Measurements from ENCODE around the gene PROP1. TPM values are rescaled to one million over a fixed set of nuclear protein-coding genes. Genes with fewer than 3 reads are reported as not detected.

The PROP1 gene
- total RNA-seq, 2 donors from 2014 or later, result not detected

DNA sequence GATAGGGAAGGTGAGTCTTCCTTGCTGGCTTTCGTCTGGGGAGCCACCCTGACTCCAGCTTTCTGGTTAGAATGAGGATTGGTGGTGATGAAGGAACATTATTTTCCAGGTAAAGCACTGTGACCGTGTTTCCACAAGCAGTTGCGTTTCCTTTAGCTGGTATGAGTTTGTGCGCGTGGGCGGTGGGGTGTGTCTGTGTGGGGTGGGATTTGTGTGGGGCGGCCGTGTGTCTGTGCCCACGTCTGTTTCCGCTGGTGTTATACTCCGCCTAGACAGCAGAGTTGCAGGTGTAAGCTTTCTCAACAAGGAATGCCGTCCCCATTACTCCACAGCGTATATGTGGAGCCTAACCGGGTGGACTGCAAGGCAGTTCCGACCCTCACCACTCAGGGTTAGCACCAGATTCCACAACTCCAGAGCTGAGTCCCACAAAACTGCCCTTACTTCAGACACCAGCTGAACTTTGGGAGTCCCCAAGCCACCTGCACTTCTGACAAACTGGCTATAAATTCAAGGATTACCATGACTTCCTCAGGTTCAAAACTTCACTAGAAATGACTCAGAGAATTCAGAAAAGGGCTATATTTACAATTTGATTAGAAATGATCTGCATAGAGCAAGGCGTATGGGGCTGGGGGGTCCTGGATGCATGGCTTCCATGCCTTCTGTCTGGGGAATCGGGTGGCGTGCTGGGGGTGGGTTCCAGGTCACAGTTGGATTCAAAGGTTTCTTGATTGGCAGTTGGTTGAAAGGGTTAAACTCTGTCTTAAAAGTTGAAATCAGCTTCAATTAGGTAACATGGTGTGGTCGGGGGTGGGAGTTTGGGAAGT is 29.8 kb downstream of the PROP1 start:
- no peak overlapping the region for H3K27ac ChIP-seq
- no peak overlapping the region for H3K9ac ChIP-seq (ENCODE audit: low read depth in 2 of 2, low read length in 2 of 2)
- intact Hi-C loops (cut with DNase I), result no loop called here
- H3K4me3 ChIP-seq, result no peak overlapping the region
- no peaks in the 10 kb centered on the region for H3K27me3 ChIP-seq
- TF ChIP-seq, protein P1, sequence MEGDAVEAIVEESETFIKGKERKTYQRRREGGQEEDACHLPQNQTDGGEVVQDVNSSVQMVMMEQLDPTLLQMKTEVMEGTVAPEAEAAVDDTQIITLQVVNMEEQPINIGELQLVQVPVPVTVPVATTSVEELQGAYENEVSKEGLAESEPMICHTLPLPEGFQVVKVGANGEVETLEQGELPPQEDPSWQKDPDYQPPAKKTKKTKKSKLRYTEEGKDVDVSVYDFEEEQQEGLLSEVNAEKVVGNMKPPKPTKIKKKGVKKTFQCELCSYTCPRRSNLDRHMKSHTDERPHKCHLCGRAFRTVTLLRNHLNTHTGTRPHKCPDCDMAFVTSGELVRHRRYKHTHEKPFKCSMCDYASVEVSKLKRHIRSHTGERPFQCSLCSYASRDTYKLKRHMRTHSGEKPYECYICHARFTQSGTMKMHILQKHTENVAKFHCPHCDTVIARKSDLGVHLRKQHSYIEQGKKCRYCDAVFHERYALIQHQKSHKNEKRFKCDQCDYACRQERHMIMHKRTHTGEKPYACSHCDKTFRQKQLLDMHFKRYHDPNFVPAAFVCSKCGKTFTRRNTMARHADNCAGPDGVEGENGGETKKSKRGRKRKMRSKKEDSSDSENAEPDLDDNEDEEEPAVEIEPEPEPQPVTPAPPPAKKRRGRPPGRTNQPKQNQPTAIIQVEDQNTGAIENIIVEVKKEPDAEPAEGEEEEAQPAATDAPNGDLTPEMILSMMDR (IDR thresholded peaks at IDR 0.05), result no peak
- H3K4me1 ChIP-seq, result no peaks in the 10 kb centered on the region
- no peaks in the 10 kb centered on the region for H3K9me3 ChIP-seq
- DNase-seq, result no peak
- no peaks in the 10 kb centered on the region for H3K36me3 ChIP-seq

DNA sequence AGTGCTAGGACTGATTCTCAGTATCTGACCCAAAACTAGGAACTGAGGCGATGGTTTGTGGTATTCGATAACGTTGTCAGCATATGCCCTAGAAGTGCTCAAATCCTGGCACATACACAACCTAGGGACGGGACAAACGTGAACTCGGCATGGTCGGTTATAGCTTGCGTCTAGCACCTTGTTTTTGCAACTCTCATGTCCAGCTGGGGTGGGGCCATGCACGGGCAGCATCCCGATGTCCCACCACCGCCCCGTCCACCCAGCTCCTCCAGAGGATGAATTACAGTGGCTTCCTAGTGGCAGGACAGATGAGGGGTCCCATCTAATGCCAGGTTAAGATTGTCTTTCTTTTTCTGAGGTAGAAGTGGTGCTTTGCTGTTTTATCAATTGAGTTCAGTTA is 31.6 kb downstream of the PROP1 start:
- H3K27me3 ChIP-seq, result no peaks in the 10 kb centered on the region
- TF ChIP-seq, protein P1 (IDR thresholded peaks at IDR 0.05), result no peak
- no peak overlapping the region for H3K27ac ChIP-seq
- H3K4me1 ChIP-seq, result no peaks in the 10 kb centered on the region
- no peak for DNase-seq
- H3K36me3 ChIP-seq, result no peaks in the 10 kb centered on the region
- intact Hi-C loops (cut with DNase I), result no loop called here
- H3K9me3 ChIP-seq, result no peaks in the 10 kb centered on the region
- no peak overlapping the region for H3K9ac ChIP-seq (ENCODE audit: low read depth in 2 of 2, low read length in 2 of 2)
- H3K4me3 ChIP-seq, result no peak overlapping the region

DNA sequence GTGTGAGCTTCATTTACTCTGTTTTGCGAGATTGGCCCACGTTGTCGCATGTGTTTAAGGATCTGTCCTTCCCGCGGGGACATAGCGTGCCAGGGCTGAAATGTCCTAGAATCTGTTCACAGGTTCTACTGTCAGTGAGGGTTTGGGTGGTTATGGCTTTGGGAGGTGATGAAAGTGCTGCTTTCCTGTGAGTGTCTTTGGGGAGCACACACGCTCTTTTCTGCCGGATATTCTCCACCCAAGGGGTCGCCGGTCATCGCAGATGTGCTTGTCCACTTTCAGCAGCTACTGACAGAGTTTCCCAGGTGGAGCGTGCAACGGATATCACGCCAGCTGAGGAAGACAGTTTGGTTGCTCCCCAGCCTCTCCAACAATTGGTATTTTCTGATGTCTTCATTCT is 32.1 kb downstream of the PROP1 start:
- DNase-seq, result no peak
- Histone ChIP-seq H3K36me3 (no peaks in the 10 kb centered on the region), H3K9me3 (no peaks in the 10 kb centered on the region), H3K4me1 (no peaks in the 10 kb centered on the region), H3K27ac (no peak overlapping the region), H3K4me3 (no peak overlapping the region), H3K27me3 (no peaks in the 10 kb centered on the region), H3K9ac (ENCODE audit: low read depth in 2 of 2, low read length in 2 of 2) (no peak overlapping the region)
- intact Hi-C loops (cut with DNase I), result no loop called here
- TF ChIP-seq, protein P1 (IDR thresholded peaks at IDR 0.05), result no peak

DNA sequence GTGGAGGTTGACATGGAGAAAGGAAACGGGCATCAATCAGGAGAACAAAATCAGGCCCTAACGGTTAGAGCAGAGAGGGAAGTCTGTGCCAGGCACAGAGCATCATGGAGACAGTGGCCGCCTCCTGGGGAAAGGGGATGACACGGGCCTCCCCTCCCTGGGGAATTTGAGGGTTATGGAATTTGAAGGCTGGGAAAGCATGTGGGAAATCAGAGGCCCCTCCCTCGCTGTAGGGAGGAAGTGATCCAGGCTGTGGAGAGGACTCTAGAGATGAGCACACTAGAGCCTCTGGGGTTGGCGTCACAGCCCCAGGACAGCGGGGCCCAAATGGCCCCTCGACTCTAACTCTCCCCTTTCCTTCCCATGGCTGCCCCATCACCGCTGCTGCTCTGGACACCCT is 36.7 kb downstream of the PROP1 start:
- no peak overlapping the region for H3K4me3 ChIP-seq
- intact Hi-C loops (cut with DNase I), result no loop called here
- no peaks in the 10 kb centered on the region for H3K36me3 ChIP-seq
- H3K27ac ChIP-seq, result no peak overlapping the region
- no peaks in the 10 kb centered on the region for H3K9me3 ChIP-seq
- H3K4me1 ChIP-seq, result no peaks in the 10 kb centered on the region
- H3K27me3 ChIP-seq, result no peaks in the 10 kb centered on the region
- H3K9ac ChIP-seq (ENCODE audit: low read depth in 2 of 2, low read length in 2 of 2), result no peak overlapping the region
- DNase-seq, result no peak
- TF ChIP-seq, protein P1 (IDR thresholded peaks at IDR 0.05), result no peak

DNA sequence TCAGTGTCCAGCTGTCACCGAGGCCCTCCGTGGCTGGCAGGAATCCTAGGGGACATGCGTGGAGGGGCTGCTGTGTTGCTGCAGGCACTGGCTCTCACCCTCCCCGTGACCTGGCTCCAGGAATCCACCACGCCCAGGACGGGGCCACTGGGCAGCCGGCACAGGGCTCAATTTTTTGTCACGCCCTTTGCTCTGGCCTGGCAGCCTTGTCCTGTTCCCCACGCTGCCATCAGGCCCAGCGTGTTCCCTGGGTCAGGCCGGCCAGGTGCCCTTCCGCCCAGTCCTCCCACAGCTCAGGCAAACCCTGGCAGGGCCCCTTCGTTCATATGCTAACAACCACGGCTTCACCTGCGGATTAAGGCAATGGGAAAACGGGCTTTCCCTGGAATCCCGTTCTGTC is 37.3 kb downstream of the PROP1 start:
- H3K27me3 ChIP-seq, result no peaks in the 10 kb centered on the region
- H3K9me3 ChIP-seq, result no peaks in the 10 kb centered on the region
- H3K4me1 ChIP-seq, result no peaks in the 10 kb centered on the region
- intact Hi-C loops (cut with DNase I), result no loop called here
- no peak for DNase-seq
- no peak overlapping the region for H3K27ac ChIP-seq
- no peaks in the 10 kb centered on the region for H3K36me3 ChIP-seq
- H3K9ac ChIP-seq (ENCODE audit: low read depth in 2 of 2, low read length in 2 of 2), result no peak overlapping the region
- no peak overlapping the region for H3K4me3 ChIP-seq
- TF ChIP-seq, protein P1 (IDR thresholded peaks at IDR 0.05), result no peak

All from colonic mucosa (tissue), 4 donors.